K562 (cell line): ENCODE measurements around the gene GTPBP1.

Source experiments
- ATF7 ChIP-seq: fragments of 450-650 bp; IDR thresholded peaks from 2 replicates; pipeline ENCODE4 v1.7.1; 2014; ENCODE audit warnings: mild to moderate bottlenecking, moderate library complexity
- BCOR ChIP-seq: fragments of 450-650 bp; IDR thresholded peaks from 2 replicates; pipeline ENCODE4 v1.6.1; 2016
- ELK1 ChIP-seq: sonication (generic); formaldehyde crosslinking; IDR thresholded peaks from 2 replicates; pipeline ENCODE4 v1.8.1; 2022; ENCODE audit warnings: missing genetic modification reagents
- EZH2 ChIP-seq: IDR thresholded peaks from 2 replicates; pipeline ENCODE4 v1.6.1; 2012; ENCODE audit warnings: low read depth, mild to moderate bottlenecking, inconsistent platforms, low read length, borderline replicate concordance
- FOXJ3 ChIP-seq: sonication (generic); formaldehyde crosslinking; IDR thresholded peaks from 2 replicates; pipeline ENCODE4 v1.4.0; 2020; ENCODE audit warnings: mild to moderate bottlenecking, missing genetic modification reagents
- KAT2B ChIP-seq: IDR thresholded peaks from one replicate; pipeline ENCODE4 v1.6.1; 2012; ENCODE audit warnings: low read depth, mild to moderate bottlenecking, control low read depth, inconsistent platforms, low read length, moderate library complexity
- RAD51 ChIP-seq: fragments of 450-650 bp; IDR thresholded peaks from 2 replicates; pipeline ENCODE4 v1.7.1; 2016; ENCODE audit warnings: low read depth, mild to moderate bottlenecking, borderline replicate concordance
- RCOR1 ChIP-seq, 2 experiments: IDR thresholded peaks; 2 replicates each; pipeline ENCODE4 v1.6.1; 2012; ENCODE audit warnings: low read depth in 2 of 2, low read length in 2 of 2, borderline replicate concordance in 1 of 2, improper control_type of control experiment in 1 of 2
- SRF ChIP-seq, 2 experiments: fragments of 250-450, 450-650 bp in 1 of 2; sonication (Bioruptor Pico) in 1 of 2; sonication (generic) in 1 of 2; formaldehyde crosslinking; IDR thresholded peaks; 2 replicates each; pipeline versions ENCODE4 v1.5.0 to v1.5.1; 2020 to 2022; ENCODE audit warnings: mild to moderate bottlenecking in 1 of 2, missing genetic modification reagents in 1 of 2
- ZNF277 ChIP-seq: fragments of 250-450 bp; sonication (Bioruptor Pico); IDR thresholded peaks from 2 replicates; pipeline ENCODE4 v1.8.0; 2022; ENCODE audit warnings: inconsistent platforms, mild to moderate bottlenecking, moderate library complexity, borderline replicate concordance
- TF ChIP-seq, protein P1 (sequence below): IDR thresholded peaks from 2 replicates; pipeline ENCODE4 v1.6.1; 2012; ENCODE audit warnings: low read depth, low read length, improper control_type of control experiment, borderline replicate concordance
- TF ChIP-seq, protein P2 (sequence below): sonication (generic); formaldehyde crosslinking; IDR thresholded peaks from 2 replicates; pipeline ENCODE4 v1.4.0; 2020; ENCODE audit warnings: mild to moderate bottlenecking, missing genetic modification reagents

GRCh38 chr22:38761202-38762162 lies 55.7 kb downstream of the GTPBP1 start:
- no peak for TF ChIP-seq RCOR1 (IDR thresholded peaks at IDR 0.05; ENCODE audit: borderline replicate concordance in 1 of 2, low read depth in 2 of 2, low read length in 2 of 2)
- no peak for TF ChIP-seq RAD51
- TF ChIP-seq EZH2 = no peak
- TF ChIP-seq ATF7 = no peak
- TF ChIP-seq ZNF277 (CRISPR knock-in tag) = no peak
- no peak for TF ChIP-seq SRF (CRISPR knock-in tag; IDR thresholded peaks at IDR 0.05)
- TF ChIP-seq, protein P1, sequence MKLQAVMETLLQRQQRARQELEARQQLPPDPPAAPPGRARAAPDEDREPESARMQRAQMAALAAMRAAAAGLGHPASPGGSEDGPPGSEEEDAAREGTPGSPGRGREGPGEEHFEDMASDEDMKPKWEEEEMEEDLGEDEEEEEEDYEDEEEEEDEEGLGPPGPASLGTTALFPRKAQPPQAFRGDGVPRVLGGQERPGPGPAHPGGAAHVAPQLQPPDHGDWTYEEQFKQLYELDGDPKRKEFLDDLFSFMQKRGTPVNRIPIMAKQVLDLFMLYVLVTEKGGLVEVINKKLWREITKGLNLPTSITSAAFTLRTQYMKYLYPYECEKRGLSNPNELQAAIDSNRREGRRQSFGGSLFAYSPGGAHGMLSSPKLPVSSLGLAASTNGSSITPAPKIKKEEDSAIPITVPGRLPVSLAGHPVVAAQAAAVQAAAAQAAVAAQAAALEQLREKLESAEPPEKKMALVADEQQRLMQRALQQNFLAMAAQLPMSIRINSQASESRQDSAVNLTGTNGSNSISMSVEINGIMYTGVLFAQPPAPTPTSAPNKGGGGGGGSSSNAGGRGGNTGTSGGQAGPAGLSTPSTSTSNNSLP = no peak
- TF ChIP-seq, protein P2, sequence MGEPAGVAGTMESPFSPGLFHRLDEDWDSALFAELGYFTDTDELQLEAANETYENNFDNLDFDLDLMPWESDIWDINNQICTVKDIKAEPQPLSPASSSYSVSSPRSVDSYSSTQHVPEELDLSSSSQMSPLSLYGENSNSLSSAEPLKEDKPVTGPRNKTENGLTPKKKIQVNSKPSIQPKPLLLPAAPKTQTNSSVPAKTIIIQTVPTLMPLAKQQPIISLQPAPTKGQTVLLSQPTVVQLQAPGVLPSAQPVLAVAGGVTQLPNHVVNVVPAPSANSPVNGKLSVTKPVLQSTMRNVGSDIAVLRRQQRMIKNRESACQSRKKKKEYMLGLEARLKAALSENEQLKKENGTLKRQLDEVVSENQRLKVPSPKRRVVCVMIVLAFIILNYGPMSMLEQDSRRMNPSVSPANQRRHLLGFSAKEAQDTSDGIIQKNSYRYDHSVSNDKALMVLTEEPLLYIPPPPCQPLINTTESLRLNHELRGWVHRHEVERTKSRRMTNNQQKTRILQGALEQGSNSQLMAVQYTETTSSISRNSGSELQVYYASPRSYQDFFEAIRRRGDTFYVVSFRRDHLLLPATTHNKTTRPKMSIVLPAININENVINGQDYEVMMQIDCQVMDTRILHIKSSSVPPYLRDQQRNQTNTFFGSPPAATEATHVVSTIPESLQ = no peak
- TF ChIP-seq ELK1 (CRISPR knock-in tag) = no peak
- no peak for TF ChIP-seq KAT2B
- TF ChIP-seq BCOR = no peak
- TF ChIP-seq FOXJ3 = no peak
